ENCODE data around the gene CDC25C. TPM values are rescaled to one million over a fixed set of nuclear protein-coding genes. Genes with fewer than 3 reads are reported as not detected.
A peak's percentile ranks its signal among the peaks of the same experiment; 100 is the strongest.

Gene CDC25C
- total RNA-seq (1 to 10 TPM in 1 of 2 donors, not detected in 1; 6.9 TPM), polyA plus RNA-seq (under 1 TPM; 0.49 to 0.59 TPM)

GRCh38 chr5:138331449-138332368 is at the start of gene CDC25C:
Gene CDC25C (minus strand): TSS chr5:138331804. CDS start chr5:138331180, 624 bp downstream.
- H3K9ac ChIP-seq (ENCODE audit: low read depth in 1 of 2, low read length in 2 of 2) = no peak within 1 kb of the TSS
- no peaks in the 10 kb centered on the region for H3K9me3 ChIP-seq (ENCODE audit: control insufficient read depth in 4 of 4, low read length in 3 of 4)
- no peaks in the 10 kb centered on the region for H3K27me3 ChIP-seq (ENCODE audit: control insufficient read depth in 4 of 4, insufficient read depth in 4 of 4, low read length in 3 of 4)
- H3K4me3 ChIP-seq (ENCODE audit: low read depth in 1 of 3, low read length in 3 of 3) = peak within 1 kb of the TSS; percentile 49 to 69 (median 50)
- H3K27ac ChIP-seq (ENCODE audit: low read depth in 1 of 2, low read length in 2 of 2) = no peak within 1 kb of the TSS
- peak; percentile 96 for DNase-seq (ENCODE audit: low spot score)
- H3K4me1 ChIP-seq (ENCODE audit: control insufficient read depth in 4 of 4, insufficient read depth in 4 of 4, low read length in 3 of 4) = peaks cover 1 to 17% (median 16%) of the 10 kb centered on the region in 4 donors
- TF ChIP-seq RAD21 (IDR thresholded peaks at IDR 0.05) (peak in 1 of 2 donors; percentile 24), JUND (IDR thresholded peaks at IDR 0.05) (peak in 1 of 2 donors; percentile 14), SP1 (IDR thresholded peaks at IDR 0.05) (peak; percentile 94), RXRA (IDR thresholded peaks at IDR 0.05) (peak in 1 of 2 donors; percentile 17), YY1 (IDR thresholded peaks at IDR 0.05) (peak; percentile 62), MAX (IDR thresholded peaks at IDR 0.05) (peak; percentile 60), NR2F2 (IDR thresholded peaks at IDR 0.05) (peak; percentile 25), TAF1 (conservative IDR thresholded peaks at IDR 0.05) (no peak), GABPA (IDR thresholded peaks at IDR 0.05 in 1 of 2, conservative IDR thresholded peaks at IDR 0.05 in 1 of 2) (peak in 1 of 2 donors; percentile 53), ATF3 (IDR thresholded peaks at IDR 0.05) (no peak), FOXA2 (IDR thresholded peaks at IDR 0.05) (peak; percentile 30), EGR1 (IDR thresholded peaks at IDR 0.05; ENCODE audit: low read depth in 2 of 2) (no peak)
- H3K36me3 ChIP-seq (ENCODE audit: control insufficient read depth in 4 of 4, insufficient read depth in 3 of 4, low read depth in 1 of 4, low read length in 3 of 4) = no peaks in the 10 kb centered on the region
- 1% methylated on average over 55 of the region's 55 CpGs for WGBS

- no peak for DNase-seq (ENCODE audit: low spot score)
- Histone ChIP-seq H3K4me1 (ENCODE audit: control insufficient read depth in 4 of 4, insufficient read depth in 4 of 4, low read length in 3 of 4) (peaks cover 0 to 6% (median 1%) of the 10 kb centered on the region in 4 donors), H3K9ac (ENCODE audit: low read depth in 1 of 2, low read length in 2 of 2) (no peak overlapping the region), H3K27ac (ENCODE audit: low read depth in 1 of 2, low read length in 2 of 2) (no peak overlapping the region), H3K36me3 (ENCODE audit: control insufficient read depth in 4 of 4, insufficient read depth in 3 of 4, low read depth in 1 of 4, low read length in 3 of 4) (peaks cover 3 to 21% (median 16%) of the 10 kb centered on the region in 4 donors), H3K9me3 (ENCODE audit: control insufficient read depth in 4 of 4, low read length in 3 of 4) (no peaks in the 10 kb centered on the region), H3K27me3 (ENCODE audit: control insufficient read depth in 4 of 4, insufficient read depth in 4 of 4, low read length in 3 of 4) (no peaks in the 10 kb centered on the region), H3K4me3 (ENCODE audit: low read depth in 1 of 3, low read length in 3 of 3) (no peak overlapping the region)
- 82% methylated on average over 5 of the region's 5 CpGs for WGBS
- TF ChIP-seq MAX (IDR thresholded peaks at IDR 0.05) = no peak
- no peak for TF ChIP-seq SP1 (IDR thresholded peaks at IDR 0.05)
- TF ChIP-seq JUND (IDR thresholded peaks at IDR 0.05) = no peak
- TF ChIP-seq FOXA2 (IDR thresholded peaks at IDR 0.05) = no peak
- no peak for TF ChIP-seq ATF3 (IDR thresholded peaks at IDR 0.05)
- no peak for TF ChIP-seq RXRA (IDR thresholded peaks at IDR 0.05)
- TF ChIP-seq REST (IDR thresholded peaks at IDR 0.05) = no peak
- TF ChIP-seq YY1 (IDR thresholded peaks at IDR 0.05) = no peak
- TF ChIP-seq ZBTB33 (IDR thresholded peaks at IDR 0.05) = no peak
- TF ChIP-seq RAD21 (IDR thresholded peaks at IDR 0.05) = no peak
- TF ChIP-seq HNF4A (conservative IDR thresholded peaks at IDR 0.05) = no peak
- no peak for TF ChIP-seq FOXA1 (IDR thresholded peaks at IDR 0.05)
- TF ChIP-seq EGR1 (IDR thresholded peaks at IDR 0.05; ENCODE audit: low read depth in 2 of 2) = no peak
- no peak for TF ChIP-seq CTCF (IDR thresholded peaks at IDR 0.05; ENCODE audit: low read depth, low read length, missing input control)
- TF ChIP-seq TAF1 (conservative IDR thresholded peaks at IDR 0.05) = no peak
- TF ChIP-seq NR2F2 (IDR thresholded peaks at IDR 0.05) = no peak
- TF ChIP-seq HNF4G (IDR thresholded peaks at IDR 0.05) = no peak
- no peak for TF ChIP-seq GABPA (IDR thresholded peaks at IDR 0.05 in 1 of 2, conservative IDR thresholded peaks at IDR 0.05 in 1 of 2)
These were observed 41.0 kb upstream of the CDC25C start for GRCh38 chr5:138372653-138373052.

Measured in liver (tissue), 9 donors.